ENCODE data around the gene VAT1. TPM values are rescaled to one million over a fixed set of nuclear protein-coding genes. Genes with fewer than 3 reads are reported as not detected.

The VAT1 gene
- total RNA-seq, 1 donor from 2014 or later, result 413 TPM

GRCh38 chr17:42985225-42985624 is 37.0 kb downstream of the VAT1 start:
- peaks cover 23% of the 10 kb centered on the region for H3K36me3 ChIP-seq (ENCODE audit: insufficient read depth, low read length)
- Mint-ChIP-seq H3K4me3 (ENCODE audit: unreplicated experiment) (no peak overlapping the region), H3K27ac (ENCODE audit: unreplicated experiment) (no peak overlapping the region), H3K9me3 (ENCODE audit: unreplicated experiment) (no peaks in the 10 kb centered on the region), H3K36me3 (ENCODE audit: low read depth, unreplicated experiment) (peaks cover 16% of the 10 kb centered on the region), H3K4me1 (ENCODE audit: low read depth, unreplicated experiment) (peaks cover 14% of the 10 kb centered on the region), H3K27me3 (ENCODE audit: low read depth, unreplicated experiment) (no peaks in the 10 kb centered on the region)
- no peak for FAIRE-seq
- TF ChIP-seq EZH2 (IDR thresholded peaks at IDR 0.05; ENCODE audit: insufficient read depth, low read length) (no peak), CTCF (IDR thresholded peaks at IDR 0.05; ENCODE audit: insufficient read depth, low read depth, low read length) (no peak)
- H3K4me1 ChIP-seq (ENCODE audit: insufficient read depth, low read length), result peaks cover 15% of the 10 kb centered on the region
- H3K4me3 ChIP-seq (ENCODE audit: insufficient read depth, low read depth, low read length), result no peak overlapping the region
- no peak overlapping the region for H3K9ac ChIP-seq (ENCODE audit: low read length)
- H2AFZ ChIP-seq (ENCODE audit: low read depth, low read length), result no peak overlapping the region
- H3K79me2 ChIP-seq (ENCODE audit: insufficient read depth, low read length), result peaks cover 25% of the 10 kb centered on the region
- no peak overlapping the region for H3K4me2 ChIP-seq (ENCODE audit: low read length)
- no peak for DNase-seq (ENCODE audit: low read depth)
- H3K27ac ChIP-seq (ENCODE audit: low read depth, low read length), result no peak overlapping the region
- H4K20me1 ChIP-seq (ENCODE audit: insufficient read depth, low read length), result peaks cover 21% of the 10 kb centered on the region
- H3K27me3 ChIP-seq (ENCODE audit: insufficient read depth, low read length), result no peaks in the 10 kb centered on the region
- H3K9me3 ChIP-seq (ENCODE audit: insufficient read depth, low read depth, low read length), result no peaks in the 10 kb centered on the region

- Histone ChIP-seq H2AFZ (ENCODE audit: low read depth, low read length) (no peak overlapping the region), H3K79me2 (ENCODE audit: insufficient read depth, low read length) (peaks cover 25% of the 10 kb centered on the region), H3K9me3 (ENCODE audit: insufficient read depth, low read depth, low read length) (no peaks in the 10 kb centered on the region), H3K4me2 (ENCODE audit: low read length) (peak overlapping the region; percentile 91), H3K36me3 (ENCODE audit: insufficient read depth, low read length) (peaks cover 7% of the 10 kb centered on the region), H3K4me1 (ENCODE audit: insufficient read depth, low read length) (peaks cover 17% of the 10 kb centered on the region), H3K27ac (ENCODE audit: low read depth, low read length) (no peak overlapping the region), H4K20me1 (ENCODE audit: insufficient read depth, low read length) (peaks cover 21% of the 10 kb centered on the region), H3K9ac (ENCODE audit: low read length) (no peak overlapping the region), H3K27me3 (ENCODE audit: insufficient read depth, low read length) (no peaks in the 10 kb centered on the region), H3K4me3 (ENCODE audit: insufficient read depth, low read depth, low read length) (no peak overlapping the region)
- TF ChIP-seq CTCF (IDR thresholded peaks at IDR 0.05; ENCODE audit: insufficient read depth, low read depth, low read length) (no peak), EZH2 (IDR thresholded peaks at IDR 0.05; ENCODE audit: insufficient read depth, low read length) (no peak)
- Mint-ChIP-seq H3K4me3 (ENCODE audit: unreplicated experiment) (peak overlapping the region; percentile 100), H3K27ac (ENCODE audit: unreplicated experiment) (no peak overlapping the region), H3K4me1 (ENCODE audit: low read depth, unreplicated experiment) (peaks cover 11% of the 10 kb centered on the region), H3K27me3 (ENCODE audit: low read depth, unreplicated experiment) (no peaks in the 10 kb centered on the region), H3K36me3 (ENCODE audit: low read depth, unreplicated experiment) (peaks cover 10% of the 10 kb centered on the region), H3K9me3 (ENCODE audit: unreplicated experiment) (no peaks in the 10 kb centered on the region)
- DNase-seq (ENCODE audit: low read depth) (no peak), FAIRE-seq (no peak)
Observed at GRCh38 chr17:42982266-42982665, 39.9 kb downstream of the VAT1 start.

GRCh38 chr17:42980766-42981397 is 41.3 kb downstream of the VAT1 start:
- Histone ChIP-seq H2AFZ (ENCODE audit: low read depth, low read length) (peak overlapping the region; percentile 85), H3K9me3 (ENCODE audit: insufficient read depth, low read depth, low read length) (no peaks in the 10 kb centered on the region), H3K79me2 (ENCODE audit: insufficient read depth, low read length) (peaks cover 25% of the 10 kb centered on the region), H3K27ac (ENCODE audit: low read depth, low read length) (peak overlapping the region; percentile 43), H3K4me3 (ENCODE audit: insufficient read depth, low read depth, low read length) (peak overlapping the region; percentile 77), H3K27me3 (ENCODE audit: insufficient read depth, low read length) (no peaks in the 10 kb centered on the region), H3K36me3 (ENCODE audit: insufficient read depth, low read length) (peaks cover 4% of the 10 kb centered on the region), H4K20me1 (ENCODE audit: insufficient read depth, low read length) (peaks cover 21% of the 10 kb centered on the region), H3K4me2 (ENCODE audit: low read length) (peak overlapping the region; percentile 91), H3K4me1 (ENCODE audit: insufficient read depth, low read length) (peaks cover 17% of the 10 kb centered on the region), H3K9ac (ENCODE audit: low read length) (peak overlapping the region; percentile 83)
- TF ChIP-seq CTCF (IDR thresholded peaks at IDR 0.05; ENCODE audit: insufficient read depth, low read depth, low read length) (no peak), EZH2 (IDR thresholded peaks at IDR 0.05; ENCODE audit: insufficient read depth, low read length) (no peak)
- H3K36me3 Mint-ChIP-seq (ENCODE audit: low read depth, unreplicated experiment), result peaks cover 5% of the 10 kb centered on the region
- H3K4me3 Mint-ChIP-seq (ENCODE audit: unreplicated experiment), result peak overlapping the region; percentile 100
- peaks cover 11% of the 10 kb centered on the region for H3K4me1 Mint-ChIP-seq (ENCODE audit: low read depth, unreplicated experiment)
- DNase-seq (ENCODE audit: low read depth) (peak; percentile 58), FAIRE-seq (no peak)
- peak overlapping the region; percentile 98 for H3K27ac Mint-ChIP-seq (ENCODE audit: unreplicated experiment)
- no peaks in the 10 kb centered on the region for H3K9me3 Mint-ChIP-seq (ENCODE audit: unreplicated experiment)
- H3K27me3 Mint-ChIP-seq (ENCODE audit: low read depth, unreplicated experiment), result no peaks in the 10 kb centered on the region

All from astrocyte (in vitro differentiated cells and primary cell).